Mucosa of descending colon (tissue), 3 donors: ENCODE results near the gene NDUFAF7. TPM values are rescaled to one million over a fixed set of nuclear protein-coding genes. Genes with fewer than 3 reads are reported as not detected.
"Not testable (repeated sequence)": the region's sequence is repeated elsewhere in the genome, so short reads cannot be mapped to it uniquely, and the experiment has no call there.

Experiments used
- ATAC-seq: fragments of 200-7000 bp; cut with Tn5 transposase; one replicate; pipeline ENCODE4 v1.9.1; 2020; ENCODE audit warnings: mild to moderate bottlenecking, moderate library complexity
- DNase-seq, 3 donors: peaks; one replicate each; pipeline ENCODE4 v3.0.0-alpha.2; 2020
- H3K36me3 ChIP-seq: fragments of 200-600 bp; one replicate; pipeline ENCODE4 v1.8.0; 2021; ENCODE audit warnings: low read depth, mild to moderate bottlenecking
- H3K4me1 ChIP-seq: fragments of 200-600 bp; one replicate; pipeline ENCODE4 v1.8.0; 2021; ENCODE audit warnings: low read depth, mild to moderate bottlenecking
- H3K4me3 ChIP-seq: fragments of 200-600 bp; one replicate; pipeline ENCODE4 v1.8.0; 2021; ENCODE audit warnings: mild to moderate bottlenecking
- H3K9me3 ChIP-seq: fragments of 200-600 bp; one replicate; pipeline ENCODE4 v1.8.0; 2021; ENCODE audit warnings: mild to moderate bottlenecking
- CTCF ChIP-seq: fragments of 200-600 bp; IDR thresholded peaks from one replicate; pipeline ENCODE4 v1.8.0; 2022; ENCODE audit warnings: antibody characterized with exemption, mild to moderate bottlenecking
- intact Hi-C, 2 donors: fragments of 100-400 bp; cut with DNase I in 1 of 2; cut with micrococcal nuclease in 1 of 2; formaldehyde crosslinking; loops; one replicate each; pipeline versions ENCODE4 v1.11.0 to v1.11.1; 2022; cut with DNase I, micrococcal nuclease
- total RNA-seq, 3 donors: library from RNA; stranded (reverse); fragmentation: NEBNext Ultra II Directional in 2 of 3; extraction: Animal tissue kit (Norgen Biotek cat#: 25700) in 2 of 3; gene quantifications; one replicate each; pipeline versions ENCODE4 v1.2.1 to v1.2.4, GENCODE V29; 2021 to 2023
- donor health status: DM: no; HTN: no; CAD: no; lungs with moderate emphysema.
- donor health status: DM: no; HTN: no; CAD: no.
- donor health status: DM: no; HTN: yes; CAD: no.

NDUFAF7 gene
- total RNA-seq, 3 donors from 2014 or later: 13.2 to 21.6 (median 14.0) TPM

- Histone ChIP-seq H3K36me3 (no peaks in the 10 kb centered on the region), H3K9me3 (no peaks in the 10 kb centered on the region), H3K4me3 (no peak overlapping the region), H3K4me1 (no peaks in the 10 kb centered on the region)
- intact Hi-C loops: no loop called here
- TF ChIP-seq CTCF: no peak
- DNase-seq (no peak), ATAC-seq (no peak)
These were observed 41.2 kb upstream of the NDUFAF7 start for GRCh38 chr2:37190290-37190689.

- DNase-seq (no peak), ATAC-seq (no peak)
- intact Hi-C loops: no loop called here
These were observed 40.2 kb upstream of the NDUFAF7 start for GRCh38 chr2:37191253-37191652.

GRCh38 chr2:37191747-37192146, 39.7 kb upstream of the NDUFAF7 start:
- ATAC-seq: no peak
- peaks cover 3% of the 10 kb centered on the region for H3K4me1 ChIP-seq
- no peak overlapping the region for H3K4me3 ChIP-seq
- no peaks in the 10 kb centered on the region for H3K9me3 ChIP-seq
- H3K36me3 ChIP-seq: no peaks in the 10 kb centered on the region
- intact Hi-C loops: no loop called here
- no peak for DNase-seq
- TF ChIP-seq CTCF: no peak

More at GRCh38 chr2:37191253-37191652, 40.2 kb upstream of the NDUFAF7 start:
- Histone ChIP-seq H3K9me3 (no peaks in the 10 kb centered on the region), H3K4me1 (peaks cover 3% of the 10 kb centered on the region), H3K4me3 (no peak overlapping the region), H3K36me3 (no peaks in the 10 kb centered on the region)
- no peak for TF ChIP-seq CTCF

GRCh38 chr2:37192551-37192950, 38.9 kb upstream of the NDUFAF7 start:
- peaks cover 7% of the 10 kb centered on the region for H3K4me1 ChIP-seq
- no peaks in the 10 kb centered on the region for H3K9me3 ChIP-seq
- H3K36me3 ChIP-seq: no peaks in the 10 kb centered on the region
- H3K4me3 ChIP-seq: no peak overlapping the region
- DNase-seq (no peak), ATAC-seq (no peak)
- intact Hi-C loops: no loop called here
- TF ChIP-seq CTCF: no peak

GRCh38 chr2:37195862-37196319, 35.6 kb upstream of the NDUFAF7 start:
- ATAC-seq, H3K9me3 ChIP-seq, intact Hi-C loops, DNase-seq, H3K4me3 ChIP-seq, H3K4me1 ChIP-seq, H3K36me3 ChIP-seq: not testable (repeated sequence)

GRCh38 chr2:37196320-37197195, 34.9 kb upstream of the NDUFAF7 start, which contains the start of gene CEBPZOS:
Gene CEBPZOS, plus strand, starts transcription at chr2:37196496. Its CDS starts 3,209 bp downstream, at chr2:37199705.
- intact Hi-C loops: no loop called here
- peak within 1 kb of the TSS; percentile 62 for H3K4me3 ChIP-seq

More at GRCh38 chr2:37196320-37197195, 34.9 kb upstream of the NDUFAF7 start, which contains the start of gene CEBPZOS:
- DNase-seq (peak; percentile 89 to 93 (median 91)), ATAC-seq (peak; percentile 96)
- no peak for TF ChIP-seq CTCF
- Histone ChIP-seq H3K4me1 (peaks cover 9% of the 10 kb centered on the region), H3K9me3 (no peaks in the 10 kb centered on the region), H3K36me3 (no peaks in the 10 kb centered on the region)
